ENCODE data around the gene TNFRSF1A.
A peak's percentile ranks its signal among the peaks of the same experiment; 100 is the strongest.

Gene TNFRSF1A

GRCh38 chr12:6336889-6337853, 4.7 kb downstream of the TNFRSF1A start:
- peak; percentile 46 for DNase-seq (ENCODE audit: low read depth)

GRCh38 chr12:6336079-6336888, 5.6 kb downstream of the TNFRSF1A start:
- no peak for DNase-seq (ENCODE audit: low read depth)

GRCh38 chr12:6335451-6336078, 6.3 kb downstream of the TNFRSF1A start:
- peak; percentile 73 for DNase-seq (ENCODE audit: low read depth)

GRCh38 chr12:6334940-6335450, 6.9 kb downstream of the TNFRSF1A start:
- no peak for DNase-seq (ENCODE audit: low read depth)

GRCh38 chr12:6334359-6334758, 7.5 kb downstream of the TNFRSF1A start:
- DNase-seq (ENCODE audit: low read depth), result no peak

- no peak for DNase-seq (ENCODE audit: low read depth)
These were observed 8.3 kb downstream of the TNFRSF1A start for GRCh38 chr12:6333566-6333965.

GRCh38 chr12:6333029-6333428, 8.8 kb downstream of the TNFRSF1A start:
- no peak for DNase-seq (ENCODE audit: low read depth)

- DNase-seq (ENCODE audit: low read depth), result no peak
These were observed 9.4 kb downstream of the TNFRSF1A start for GRCh38 chr12:6332459-6332858.

- DNase-seq (ENCODE audit: low read depth), result no peak
These were observed 10.7 kb downstream of the TNFRSF1A start for GRCh38 chr12:6330999-6331714.

- DNase-seq (ENCODE audit: low read depth), result no peak
These were observed 11.7 kb downstream of the TNFRSF1A start for GRCh38 chr12:6330192-6330591.

GRCh38 chr12:6329703-6330064, 12.2 kb downstream of the TNFRSF1A start:
- no peak for DNase-seq (ENCODE audit: low read depth)

GRCh38 chr12:6328945-6329702, 12.8 kb downstream of the TNFRSF1A start:
- DNase-seq (ENCODE audit: low read depth), result no peak

GRCh38 chr12:6328045-6328779, 13.7 kb downstream of the TNFRSF1A start:
- DNase-seq (ENCODE audit: low read depth), result no peak

- DNase-seq (ENCODE audit: low read depth), result no peak
These were observed 14.4 kb downstream of the TNFRSF1A start for GRCh38 chr12:6327229-6328041.

- no peak for DNase-seq (ENCODE audit: low read depth)
These were observed 15.3 kb downstream of the TNFRSF1A start for GRCh38 chr12:6326316-6327228.

- DNase-seq (ENCODE audit: low read depth), result no peak
These were observed 16.7 kb downstream of the TNFRSF1A start for GRCh38 chr12:6324936-6325750.

GRCh38 chr12:6323995-6324711, 17.7 kb downstream of the TNFRSF1A start:
- no peak for DNase-seq (ENCODE audit: low read depth)
